HCT116 (cell line): ENCODE measurements around the gene SPATA16. TPM values are rescaled to one million over a fixed set of nuclear protein-coding genes. Genes with fewer than 3 reads are reported as not detected.

ENCODE experiments used
- ATAC-seq: fragments of 200-7000 bp; cut with Tn5 transposase; 2 replicates; pipeline ENCODE4 v1.9.1; 2020; ENCODE audit warnings: mild to moderate bottlenecking, moderate library complexity
- BruUV-seq: library from RNA; stranded (reverse); fragments of 400-500 nt; replicated peaks from 2 replicates; lab custom pipeline; 2021; lab: Mats Ljungman, UMichigan
- CTCF ChIA-PET: fragments of 300-600 bp; sonication (Branson Sonifier 250); formaldehyde crosslinking; loops from one replicate; lab custom pipeline; 2021; ENCODE audit warnings: antibody characterized with exemption; lab: Charles Lee
- POLR2A ChIA-PET: fragments of 300-600, 350-600 bp; sonication (Branson Sonifier 250); formaldehyde crosslinking; loops from one replicate; lab custom pipeline; 2021; ENCODE audit warnings: antibody characterized with exemption; lab: Charles Lee
- RAD21 ChIA-PET, 2 experiments: fragments of 300-600 bp; sonication (Branson Sonifier 250); formaldehyde crosslinking; loops; one replicate each; lab custom pipeline; 2023; ENCODE audit warnings: low total read pairs in 2 of 2; ENCODE audit not compliant: uncharacterized antibody in 2 of 2, unreplicated experiment in 2 of 2, low non-redundant PET in 1 of 2; lab: Charles Lee
- DNase-seq: peaks from one replicate; pipeline ENCODE4 v3.0.0-alpha.2; 2010; ENCODE audit warnings: low read depth, low spot score
- H2AFZ ChIP-seq: fragments of 200-600 bp; shearing (Covaris generic), sonication (generic); 2 replicates; pipeline ENCODE4 v1.6.1; 2017; ENCODE audit warnings: low read depth, mixed run types, mixed read lengths, antibody characterized with exemption, low read length; ENCODE audit not compliant: poor library complexity, severe bottlenecking
- H3K27ac ChIP-seq: 2 replicates; pipeline ENCODE4 v1.5.1; 2012; ENCODE audit warnings: low read depth, low read length
- H3K27me3 ChIP-seq: fragments of 200-600 bp; sonication (generic); 2 replicates; pipeline ENCODE4 v1.6.1; 2016; ENCODE audit warnings: mixed run types, low read length, mixed read lengths; ENCODE audit not compliant: insufficient read depth
- H3K36me3 ChIP-seq, 2 experiments: fragments of 200-500 bp in 1 of 2; fragments of 200-600 bp in 1 of 2; sonication (Bioruptor generic) in 1 of 2; sonication (generic) in 1 of 2; 2 replicates each; pipeline versions ENCODE4 v1.5.1 to v1.6.1; 2014 to 2016; ENCODE audit warnings: low read length in 2 of 2, inconsistent platforms in 1 of 2, mixed read lengths in 1 of 2, mixed run types in 1 of 2; ENCODE audit not compliant: insufficient read depth in 2 of 2, control insufficient read depth in 1 of 2
- H3K4me1 ChIP-seq, 2 experiments: fragments of 200-600 bp in 1 of 2; sonication (generic) in 1 of 2; 2 replicates each; pipeline versions ENCODE4 v1.5.1 to v1.6.1; 2012 to 2017; ENCODE audit warnings: low read length in 2 of 2, inconsistent platforms in 1 of 2, mild to moderate bottlenecking in 1 of 2, mixed read lengths in 1 of 2, mixed run types in 1 of 2, moderate library complexity in 1 of 2; ENCODE audit not compliant: insufficient read depth in 2 of 2, control insufficient read depth in 1 of 2
- H3K4me2 ChIP-seq: fragments of 200-600 bp; sonication (generic); 2 replicates; pipeline ENCODE4 v1.6.1; 2017; ENCODE audit warnings: mixed run types, low read length, mixed read lengths
- H3K4me3 ChIP-seq, 2 experiments: fragments of 200-600 bp in 1 of 2; sonication (generic) in 1 of 2; replicated peaks in 1 of 2; 2 replicates each; pipeline ENCODE4 v1.5.1; 2011 to 2016; ENCODE audit warnings: low read length in 2 of 2, control low read depth in 1 of 2, low read depth in 1 of 2, mild to moderate bottlenecking in 1 of 2, mixed read lengths in 1 of 2, mixed run types in 1 of 2
- H3K79me2 ChIP-seq: fragments of 200-600 bp; sonication (generic); 2 replicates; pipeline ENCODE4 v1.6.1; 2017; ENCODE audit warnings: mild to moderate bottlenecking, mixed run types, low read length, moderate library complexity, mixed read lengths; ENCODE audit not compliant: insufficient read depth
- H3K9ac ChIP-seq: fragments of 200-600 bp; sonication (generic); 2 replicates; pipeline ENCODE4 v1.6.1; 2016; ENCODE audit warnings: low read length, mixed read lengths
- H3K9me2 ChIP-seq: fragments of 200-600 bp; sonication (generic), shearing (Covaris generic); 2 replicates; pipeline ENCODE4 v1.6.1; 2017; ENCODE audit warnings: mixed run types, mild to moderate bottlenecking, moderate library complexity; ENCODE audit not compliant: insufficient read depth
- H3K9me3 ChIP-seq, 2 experiments: fragments of 200-500 bp in 1 of 2; fragments of 200-600 bp in 1 of 2; sonication (Bioruptor generic) in 1 of 2; sonication (generic) in 1 of 2; 2 replicates each; pipeline ENCODE4 v1.6.1; 2014 to 2017; ENCODE audit warnings: low read length in 2 of 2, mixed read lengths in 2 of 2, inconsistent platforms in 1 of 2, low read depth in 1 of 2, mild to moderate bottlenecking in 1 of 2, mixed run types in 1 of 2, moderate library complexity in 1 of 2; ENCODE audit not compliant: control insufficient read depth in 1 of 2, insufficient read depth in 1 of 2
- H4K20me1 ChIP-seq: fragments of 200-600 bp; sonication (generic), shearing (Covaris generic); 2 replicates; pipeline ENCODE4 v1.6.1; 2017; ENCODE audit warnings: mixed run types, mild to moderate bottlenecking, moderate library complexity; ENCODE audit not compliant: insufficient read depth
- CEBPB ChIP-seq: IDR thresholded peaks from 2 replicates; pipeline ENCODE4 v1.6.1; 2012; ENCODE audit warnings: low read depth
- EGR1 ChIP-seq: IDR thresholded peaks from 2 replicates; pipeline ENCODE4 v1.6.1; 2012; ENCODE audit warnings: low read depth
- ELF1 ChIP-seq: IDR thresholded peaks from 2 replicates; pipeline ENCODE4 v1.6.1; 2012; ENCODE audit warnings: low read depth, borderline replicate concordance
- POLR2A ChIP-seq: IDR thresholded peaks from 2 replicates; pipeline ENCODE4 v1.7.0; 2011; ENCODE audit warnings: borderline replicate concordance; ENCODE audit not compliant: insufficient read depth, insufficient read length; ENCODE audit errors: extremely low read depth
- POLR2AphosphoS5 ChIP-seq: IDR thresholded peaks from 2 replicates; pipeline ENCODE4 v1.6.1; 2011; ENCODE audit warnings: mild to moderate bottlenecking, low read depth, low read length, moderate library complexity
- SRF ChIP-seq: IDR thresholded peaks from 2 replicates; pipeline ENCODE4 v1.6.1; 2012; ENCODE audit warnings: low read depth
- TCF7L2 ChIP-seq: IDR thresholded peaks from 2 replicates; pipeline ENCODE4 v1.7.0; 2011; ENCODE audit warnings: borderline replicate concordance, inconsistent platforms; ENCODE audit not compliant: insufficient read depth, insufficient read length; ENCODE audit errors: extremely low read depth
- intact Hi-C: fragments of 100-400 bp; cut with micrococcal nuclease; formaldehyde crosslinking; loops from 2 replicates; pipeline ENCODE4 v1.10.0; 2022
- total RNA-seq: library from RNA; stranded (reverse); gene quantifications from one replicate; pipeline ENCODE4 v1.2.1, GENCODE V29; 2021; ENCODE audit not compliant: unreplicated experiment
- TF ChIP-seq, protein P1 (sequence below): IDR thresholded peaks from 2 replicates; pipeline ENCODE4 v1.6.1; 2012; ENCODE audit warnings: low read depth
- TF ChIP-seq, protein P2 (sequence below): IDR thresholded peaks from 2 replicates; pipeline ENCODE4 v1.6.1; 2011; ENCODE audit warnings: mild to moderate bottlenecking, low read length, moderate library complexity; ENCODE audit not compliant: insufficient replicate concordance; ENCODE audit errors: extremely low read depth
- TF ChIP-seq, protein P3 (sequence below): IDR thresholded peaks from 2 replicates; pipeline ENCODE4 v1.6.1; 2012
- TF ChIP-seq, protein P4 (sequence below), 3 experiments: fragments of 200-600 bp in 1 of 3; sonication (generic) in 1 of 3; IDR thresholded peaks in 2 of 3; conservative IDR thresholded peaks in 1 of 3; 2 replicates each; pipeline ENCODE4 v1.5.1; 2012 to 2017; ENCODE audit warnings: low read depth in 2 of 3, low read length in 2 of 3, antibody characterized with exemption in 1 of 3, borderline replicate concordance in 1 of 3, control low read depth in 1 of 3, mild to moderate bottlenecking in 1 of 3, mixed read lengths in 1 of 3, mixed run types in 1 of 3, moderate library complexity in 1 of 3; ENCODE audit not compliant: insufficient read depth in 1 of 3

SPATA16 gene
- total RNA-seq, 1 experiment from 2014 or later = not detected

DNA sequence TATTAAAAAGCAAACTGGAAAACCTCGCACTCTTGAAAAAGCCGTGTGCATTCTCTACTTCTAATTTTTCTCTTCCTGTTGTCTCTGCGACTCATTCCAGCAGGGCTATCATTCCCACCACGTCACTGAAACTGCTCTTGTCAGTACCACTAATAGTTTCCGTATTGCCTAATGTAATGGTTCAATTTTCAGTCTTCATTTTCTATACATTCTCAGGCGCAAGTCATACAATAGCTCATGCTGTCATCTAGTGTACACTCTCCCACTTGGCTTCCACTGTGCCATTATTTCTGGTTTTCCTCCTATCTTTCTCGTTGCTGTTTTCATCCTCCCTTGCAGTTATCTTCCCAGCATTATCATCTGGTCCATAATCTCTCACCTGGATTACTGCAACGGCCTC is 160.2 kb downstream of the SPATA16 start:
- no peak for ATAC-seq
- no peaks in the 10 kb centered on the region for H3K9me3 ChIP-seq
- H4K20me1 ChIP-seq = no peaks in the 10 kb centered on the region
- H3K36me3 ChIP-seq = no peaks in the 10 kb centered on the region
- no peak overlapping the region for H3K4me2 ChIP-seq
- H3K4me3 ChIP-seq = no peak overlapping the region
- no peak for DNase-seq
- H2AFZ ChIP-seq = no peak overlapping the region
- H3K4me1 ChIP-seq = no peaks in the 10 kb centered on the region
- intact Hi-C loops = no loop called here
- TF ChIP-seq TCF7L2 = no peak
- no peak for TF ChIP-seq POLR2AphosphoS5
- no peak for TF ChIP-seq ELF1
- TF ChIP-seq, protein P1, sequence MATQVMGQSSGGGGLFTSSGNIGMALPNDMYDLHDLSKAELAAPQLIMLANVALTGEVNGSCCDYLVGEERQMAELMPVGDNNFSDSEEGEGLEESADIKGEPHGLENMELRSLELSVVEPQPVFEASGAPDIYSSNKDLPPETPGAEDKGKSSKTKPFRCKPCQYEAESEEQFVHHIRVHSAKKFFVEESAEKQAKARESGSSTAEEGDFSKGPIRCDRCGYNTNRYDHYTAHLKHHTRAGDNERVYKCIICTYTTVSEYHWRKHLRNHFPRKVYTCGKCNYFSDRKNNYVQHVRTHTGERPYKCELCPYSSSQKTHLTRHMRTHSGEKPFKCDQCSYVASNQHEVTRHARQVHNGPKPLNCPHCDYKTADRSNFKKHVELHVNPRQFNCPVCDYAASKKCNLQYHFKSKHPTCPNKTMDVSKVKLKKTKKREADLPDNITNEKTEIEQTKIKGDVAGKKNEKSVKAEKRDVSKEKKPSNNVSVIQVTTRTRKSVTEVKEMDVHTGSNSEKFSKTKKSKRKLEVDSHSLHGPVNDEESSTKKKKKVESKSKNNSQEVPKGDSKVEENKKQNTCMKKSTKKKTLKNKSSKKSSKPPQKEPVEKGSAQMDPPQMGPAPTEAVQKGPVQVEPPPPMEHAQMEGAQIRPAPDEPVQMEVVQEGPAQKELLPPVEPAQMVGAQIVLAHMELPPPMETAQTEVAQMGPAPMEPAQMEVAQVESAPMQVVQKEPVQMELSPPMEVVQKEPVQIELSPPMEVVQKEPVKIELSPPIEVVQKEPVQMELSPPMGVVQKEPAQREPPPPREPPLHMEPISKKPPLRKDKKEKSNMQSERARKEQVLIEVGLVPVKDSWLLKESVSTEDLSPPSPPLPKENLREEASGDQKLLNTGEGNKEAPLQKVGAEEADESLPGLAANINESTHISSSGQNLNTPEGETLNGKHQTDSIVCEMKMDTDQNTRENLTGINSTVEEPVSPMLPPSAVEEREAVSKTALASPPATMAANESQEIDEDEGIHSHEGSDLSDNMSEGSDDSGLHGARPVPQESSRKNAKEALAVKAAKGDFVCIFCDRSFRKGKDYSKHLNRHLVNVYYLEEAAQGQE = no peak
- no peak for TF ChIP-seq CEBPB
- TF ChIP-seq SRF = no peak
- TF ChIP-seq EGR1 = no peak
- no peaks in the 10 kb centered on the region for H3K9me2 ChIP-seq
- no peak overlapping the region for H3K9ac ChIP-seq
- ChIA-PET POLR2A (no interaction called here), CTCF (no interaction called here), RAD21 (no interaction called here)
- H3K79me2 ChIP-seq = no peaks in the 10 kb centered on the region
- no TSS peak for BruUV-seq
- no peaks in the 10 kb centered on the region for H3K27me3 ChIP-seq
- H3K27ac ChIP-seq = no peak overlapping the region

DNA sequence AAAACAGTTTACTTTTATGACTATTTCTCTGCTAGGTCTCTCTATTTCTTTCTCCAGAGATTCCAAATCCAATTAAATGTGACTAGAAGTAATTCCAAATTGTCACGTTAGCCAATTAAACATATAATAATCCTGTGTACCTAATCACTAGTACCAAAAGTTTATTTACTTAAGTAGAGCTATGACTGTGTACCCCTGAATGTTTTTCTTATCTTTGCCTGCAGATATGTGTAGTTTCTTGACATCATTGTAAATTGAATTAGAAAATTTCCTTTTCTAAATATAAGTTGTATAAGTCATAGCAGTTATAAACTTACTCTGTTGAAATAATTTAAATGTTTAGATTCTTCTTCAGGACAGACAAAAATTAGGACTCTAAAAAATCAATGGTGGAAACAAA is 163.3 kb downstream of the SPATA16 start:
- no peaks in the 10 kb centered on the region for H3K27me3 ChIP-seq
- no peak for DNase-seq

More for the DNA sequence above, 163.3 kb downstream of the SPATA16 start:
- no peaks in the 10 kb centered on the region for H3K9me2 ChIP-seq
- ChIA-PET POLR2A (no interaction called here), CTCF (no interaction called here), RAD21 (no interaction called here)
- H2AFZ ChIP-seq = no peak overlapping the region
- no peaks in the 10 kb centered on the region for H3K79me2 ChIP-seq
- TF ChIP-seq POLR2A = no peak
- TF ChIP-seq, protein P2, sequence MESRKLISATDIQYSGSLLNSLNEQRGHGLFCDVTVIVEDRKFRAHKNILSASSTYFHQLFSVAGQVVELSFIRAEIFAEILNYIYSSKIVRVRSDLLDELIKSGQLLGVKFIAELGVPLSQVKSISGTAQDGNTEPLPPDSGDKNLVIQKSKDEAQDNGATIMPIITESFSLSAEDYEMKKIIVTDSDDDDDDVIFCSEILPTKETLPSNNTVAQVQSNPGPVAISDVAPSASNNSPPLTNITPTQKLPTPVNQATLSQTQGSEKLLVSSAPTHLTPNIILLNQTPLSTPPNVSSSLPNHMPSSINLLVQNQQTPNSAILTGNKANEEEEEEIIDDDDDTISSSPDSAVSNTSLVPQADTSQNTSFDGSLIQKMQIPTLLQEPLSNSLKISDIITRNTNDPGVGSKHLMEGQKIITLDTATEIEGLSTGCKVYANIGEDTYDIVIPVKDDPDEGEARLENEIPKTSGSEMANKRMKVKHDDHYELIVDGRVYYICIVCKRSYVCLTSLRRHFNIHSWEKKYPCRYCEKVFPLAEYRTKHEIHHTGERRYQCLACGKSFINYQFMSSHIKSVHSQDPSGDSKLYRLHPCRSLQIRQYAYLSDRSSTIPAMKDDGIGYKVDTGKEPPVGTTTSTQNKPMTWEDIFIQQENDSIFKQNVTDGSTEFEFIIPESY = no peak
- TF ChIP-seq, protein P3, sequence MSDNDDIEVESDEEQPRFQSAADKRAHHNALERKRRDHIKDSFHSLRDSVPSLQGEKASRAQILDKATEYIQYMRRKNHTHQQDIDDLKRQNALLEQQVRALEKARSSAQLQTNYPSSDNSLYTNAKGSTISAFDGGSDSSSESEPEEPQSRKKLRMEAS = no peak
- TF ChIP-seq ELF1 = no peak
- TF ChIP-seq, protein P4, sequence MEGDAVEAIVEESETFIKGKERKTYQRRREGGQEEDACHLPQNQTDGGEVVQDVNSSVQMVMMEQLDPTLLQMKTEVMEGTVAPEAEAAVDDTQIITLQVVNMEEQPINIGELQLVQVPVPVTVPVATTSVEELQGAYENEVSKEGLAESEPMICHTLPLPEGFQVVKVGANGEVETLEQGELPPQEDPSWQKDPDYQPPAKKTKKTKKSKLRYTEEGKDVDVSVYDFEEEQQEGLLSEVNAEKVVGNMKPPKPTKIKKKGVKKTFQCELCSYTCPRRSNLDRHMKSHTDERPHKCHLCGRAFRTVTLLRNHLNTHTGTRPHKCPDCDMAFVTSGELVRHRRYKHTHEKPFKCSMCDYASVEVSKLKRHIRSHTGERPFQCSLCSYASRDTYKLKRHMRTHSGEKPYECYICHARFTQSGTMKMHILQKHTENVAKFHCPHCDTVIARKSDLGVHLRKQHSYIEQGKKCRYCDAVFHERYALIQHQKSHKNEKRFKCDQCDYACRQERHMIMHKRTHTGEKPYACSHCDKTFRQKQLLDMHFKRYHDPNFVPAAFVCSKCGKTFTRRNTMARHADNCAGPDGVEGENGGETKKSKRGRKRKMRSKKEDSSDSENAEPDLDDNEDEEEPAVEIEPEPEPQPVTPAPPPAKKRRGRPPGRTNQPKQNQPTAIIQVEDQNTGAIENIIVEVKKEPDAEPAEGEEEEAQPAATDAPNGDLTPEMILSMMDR (IDR thresholded peaks at IDR 0.05 in 2 of 3, conservative IDR thresholded peaks at IDR 0.05 in 1 of 3; ENCODE audit: borderline replicate concordance in 1 of 3, insufficient read depth in 1 of 3, low read depth in 2 of 3, low read length in 2 of 3) = no peak
- no peak for TF ChIP-seq TCF7L2
- no peak for ATAC-seq
- H3K9ac ChIP-seq = no peak overlapping the region
- no peak overlapping the region for H3K27ac ChIP-seq
- no peak overlapping the region for H3K4me2 ChIP-seq
- H4K20me1 ChIP-seq = no peaks in the 10 kb centered on the region
- no peak overlapping the region for H3K4me3 ChIP-seq
- H3K4me1 ChIP-seq = no peaks in the 10 kb centered on the region
- intact Hi-C loops = no loop called here
- H3K9me3 ChIP-seq = no peaks in the 10 kb centered on the region
- BruUV-seq = no TSS peak
- no peaks in the 10 kb centered on the region for H3K36me3 ChIP-seq
